GM12878 (cell line): ENCODE data around the gene SRSF10. TPM values are rescaled to one million over a fixed set of nuclear protein-coding genes. Genes with fewer than 3 reads are reported as not detected.
"Not testable (repeated sequence)": the region's sequence is repeated elsewhere in the genome, so short reads cannot be mapped to it uniquely, and the experiment has no call there.

Experiments used
- ATAC-seq: fragments of 200-7000 bp; cut with Tn5 transposase; 3 replicates; pipeline ENCODE4 v1.9.1; 2020; ENCODE audit warnings: mild to moderate bottlenecking, moderate library complexity
- BruUV-seq: library from RNA; stranded (reverse); fragments of 400-500 nt; replicated peaks from 2 replicates; lab custom pipeline; 2021; lab: Mats Ljungman, UMichigan
- CTCF ChIA-PET: fragments of 300-600 bp; sonication (Branson Sonifier 250); formaldehyde crosslinking; extraction: SDS; loops from one replicate; lab custom pipeline; 2021; ENCODE audit warnings: inconsistent platforms; lab: Yijun Ruan, JAX
- POLR2A ChIA-PET: fragments of 350-600 bp; formaldehyde crosslinking; extraction: SDS; loops from one replicate; lab custom pipeline; 2021; ENCODE audit warnings: inconsistent platforms; lab: Charles Lee
- RAD21 ChIA-PET: fragments of 300-600 bp; sonication (Branson Sonifier 250); formaldehyde crosslinking; loops from one replicate; lab custom pipeline; 2023; ENCODE audit warnings: antibody characterized with exemption; ENCODE audit not compliant: unreplicated experiment; lab: Charles Lee
- SMC1A ChIA-PET: fragments of 300-600 bp; sonication (Branson Sonifier 250); formaldehyde crosslinking; loops from one replicate; lab custom pipeline; 2023; ENCODE audit not compliant: unreplicated experiment, uncharacterized antibody; lab: Charles Lee
- DNase-seq: peaks from one replicate; pipeline ENCODE4 v3.0.0-alpha.2; 2011; ENCODE audit warnings: low read depth, low spot score
- FAIRE-seq: peaks from 3 replicates; lab custom pipeline; 2011; peaks lifted over from hg19 to GRCh38; lab: Jason Lieb, UNC
- H2AFZ ChIP-seq: 2 replicates; pipeline ENCODE4 v1.6.0; 2011; ENCODE audit warnings: low read depth, low read length, control low read depth; ENCODE audit not compliant: control insufficient read depth
- H3K27ac ChIP-seq: 2 replicates; pipeline ENCODE4 v1.5.1; 2011; ENCODE audit warnings: control low read depth; ENCODE audit not compliant: control insufficient read depth, insufficient read depth
- H3K27me3 ChIP-seq, 2 experiments: replicated peaks in 1 of 2; 2 replicates each; pipeline versions ENCODE4 v1.6.0 to v1.6.1; 2011; ENCODE audit warnings: low read length in 1 of 2; ENCODE audit not compliant: control insufficient read depth in 2 of 2, insufficient read depth in 2 of 2
- H3K36me3 ChIP-seq, 2 experiments: 2 replicates each; pipeline ENCODE4 v1.5.1; 2011; ENCODE audit warnings: low read length in 1 of 2; ENCODE audit not compliant: control insufficient read depth in 2 of 2, insufficient read depth in 2 of 2
- H3K4me1 ChIP-seq: 2 replicates; pipeline ENCODE4 v1.6.1; 2011; ENCODE audit warnings: mild to moderate bottlenecking, low read length, moderate library complexity, mixed read lengths; ENCODE audit not compliant: control insufficient read depth, insufficient read depth
- H3K4me2 ChIP-seq: 2 replicates; pipeline ENCODE4 v1.6.0; 2011; ENCODE audit warnings: control low read depth; ENCODE audit not compliant: control insufficient read depth, insufficient read depth
- H3K4me3 ChIP-seq: fragments of 200-600 bp; sonication (generic); 2 replicates; pipeline ENCODE4 v1.5.1; 2016
- H3K79me2 ChIP-seq: 2 replicates; pipeline ENCODE4 v1.6.0; 2011; ENCODE audit warnings: low read length; ENCODE audit not compliant: control insufficient read depth, insufficient read depth
- H3K9ac ChIP-seq: 2 replicates; pipeline ENCODE4 v1.8.0; 2011; ENCODE audit warnings: low read length, control low read depth, mixed read lengths; ENCODE audit not compliant: control insufficient read depth, insufficient read depth
- H3K9me3 ChIP-seq: replicated peaks from 3 replicates; pipeline ENCODE4 v1.5.1; 2011; ENCODE audit warnings: mild to moderate bottlenecking, low read length; ENCODE audit not compliant: control insufficient read depth, insufficient read depth
- H4K20me1 ChIP-seq: 2 replicates; pipeline ENCODE4 v1.6.0; 2011; ENCODE audit not compliant: control insufficient read depth, insufficient read depth
- CHD1 ChIP-seq: IDR thresholded peaks from 2 replicates; pipeline ENCODE4 v1.6.1; 2012; ENCODE audit warnings: low read depth, low read length, improper control_type of control experiment
- CHD4 ChIP-seq: fragments of 200-600 bp; sonication (generic); IDR thresholded peaks from 2 replicates; pipeline ENCODE4 v1.6.1; 2016; ENCODE audit warnings: mild to moderate bottlenecking
- CREB1 ChIP-seq: IDR thresholded peaks from 2 replicates; pipeline ENCODE4 v1.6.1; 2012; ENCODE audit warnings: low read depth, mild to moderate bottlenecking, inconsistent platforms
- ESRRA ChIP-seq: IDR thresholded peaks from 2 replicates; pipeline ENCODE4 v1.6.1; 2012; ENCODE audit warnings: mild to moderate bottlenecking, low read length, improper control_type of control experiment
- SUZ12 ChIP-seq: fragments of 200-600 bp; sonication (generic); IDR thresholded peaks from one replicate; pipeline ENCODE4 v1.6.1; 2018; ENCODE audit warnings: antibody characterized with exemption, mild to moderate bottlenecking; ENCODE audit not compliant: unreplicated experiment
- WGBS: methylation state at CpG from one replicate; pipeline ENCODE4 v1.1.6; 2016; ENCODE audit warnings: low lambda C conversion rate; ENCODE audit not compliant: insufficient replicate concordance, insufficient coverage; ENCODE audit errors: missing lambda C conversion rate; 5-methylcytosine and 5-hydroxymethylcytosine counted together
- in situ Hi-C: fragments of 300-500 bp; cut with MboI; formaldehyde crosslinking; loops from 9 replicates; pipeline ENCODE4 v1.14.3; 2018; ENCODE audit warnings: mixed read lengths
- intact Hi-C: fragments of 100-400 bp; cut with micrococcal nuclease; formaldehyde crosslinking; loops from one replicate; pipeline ENCODE4 v1.14.2; 2022; ENCODE audit not compliant: unreplicated experiment
- polyA plus RNA-seq, 11 experiments: library from polyadenylated mRNA; depleted of rRNA in 4 of 11; unstranded in 6 of 11; stranded (reverse) in 5 of 11; fragments of >200 nt; fragmentation: Nextera tagmentation in 4 of 11; fragmentation: Illumina TruSeq in 1 of 11; extraction: Ambion mirVana in 4 of 11; extraction: Trizol in 1 of 11; gene quantifications; 1 replicate in 1 of 11; 2 replicates in 10 of 11; pipeline versions ENCODE4 v1.2.1 to v1.2.3, GENCODE V29; 2011 to 2016; ENCODE audit warnings: inconsistent platforms in 2 of 11, missing spikeins in 2 of 11, low read depth in 1 of 11
- total RNA-seq, 4 experiments: library from RNA; depleted of rRNA in 3 of 4; stranded (reverse); fragments of >200 nt in 3 of 4; fragmentation: Illumina TruSeq in 1 of 4; extraction: Trizol in 1 of 4; gene quantifications; 2 replicates each; pipeline versions ENCODE4 v1.2.1 to v1.2.3, GENCODE V29; 2013 to 2021
- TF ChIP-seq, protein P1 (sequence below): fragments of 450-650 bp; formaldehyde crosslinking; IDR thresholded peaks from 2 replicates; pipeline ENCODE4 v1.4.0; 2020; ENCODE audit warnings: mild to moderate bottlenecking, moderate library complexity
- TF ChIP-seq, protein P2 (sequence below): fragments of 450-650 bp; formaldehyde crosslinking; IDR thresholded peaks from 2 replicates; pipeline ENCODE4 v1.4.0; 2022; ENCODE audit warnings: mild to moderate bottlenecking, moderate library complexity

Gene SRSF10
- total and polyA plus RNA-seq, 10 of the 15 experiments (the other 5 are each of a cell fraction or from before 2014, with no cell fraction given) = 157 to 279 (median 222) TPM

DNA sequence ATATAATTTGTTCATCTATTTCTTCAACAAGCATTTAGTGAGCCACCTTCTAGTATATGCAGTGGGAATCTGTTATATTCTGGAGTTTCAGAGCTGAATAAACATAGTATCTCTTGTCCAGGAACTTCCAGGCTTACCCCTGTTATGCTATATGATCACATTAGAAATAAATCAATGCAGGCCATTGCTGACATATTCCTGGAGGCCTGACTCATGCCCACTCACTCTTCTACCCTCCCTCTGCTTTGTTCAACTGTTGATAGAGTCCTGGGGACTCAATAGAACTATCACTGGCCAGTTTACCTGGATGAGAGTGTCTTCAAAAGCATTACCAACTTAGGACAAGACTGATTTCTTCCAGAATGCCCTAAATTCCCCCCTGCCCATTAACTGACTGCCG lies 29.3 kb upstream of the SRSF10 start (continued):
- TF ChIP-seq, protein P1, sequence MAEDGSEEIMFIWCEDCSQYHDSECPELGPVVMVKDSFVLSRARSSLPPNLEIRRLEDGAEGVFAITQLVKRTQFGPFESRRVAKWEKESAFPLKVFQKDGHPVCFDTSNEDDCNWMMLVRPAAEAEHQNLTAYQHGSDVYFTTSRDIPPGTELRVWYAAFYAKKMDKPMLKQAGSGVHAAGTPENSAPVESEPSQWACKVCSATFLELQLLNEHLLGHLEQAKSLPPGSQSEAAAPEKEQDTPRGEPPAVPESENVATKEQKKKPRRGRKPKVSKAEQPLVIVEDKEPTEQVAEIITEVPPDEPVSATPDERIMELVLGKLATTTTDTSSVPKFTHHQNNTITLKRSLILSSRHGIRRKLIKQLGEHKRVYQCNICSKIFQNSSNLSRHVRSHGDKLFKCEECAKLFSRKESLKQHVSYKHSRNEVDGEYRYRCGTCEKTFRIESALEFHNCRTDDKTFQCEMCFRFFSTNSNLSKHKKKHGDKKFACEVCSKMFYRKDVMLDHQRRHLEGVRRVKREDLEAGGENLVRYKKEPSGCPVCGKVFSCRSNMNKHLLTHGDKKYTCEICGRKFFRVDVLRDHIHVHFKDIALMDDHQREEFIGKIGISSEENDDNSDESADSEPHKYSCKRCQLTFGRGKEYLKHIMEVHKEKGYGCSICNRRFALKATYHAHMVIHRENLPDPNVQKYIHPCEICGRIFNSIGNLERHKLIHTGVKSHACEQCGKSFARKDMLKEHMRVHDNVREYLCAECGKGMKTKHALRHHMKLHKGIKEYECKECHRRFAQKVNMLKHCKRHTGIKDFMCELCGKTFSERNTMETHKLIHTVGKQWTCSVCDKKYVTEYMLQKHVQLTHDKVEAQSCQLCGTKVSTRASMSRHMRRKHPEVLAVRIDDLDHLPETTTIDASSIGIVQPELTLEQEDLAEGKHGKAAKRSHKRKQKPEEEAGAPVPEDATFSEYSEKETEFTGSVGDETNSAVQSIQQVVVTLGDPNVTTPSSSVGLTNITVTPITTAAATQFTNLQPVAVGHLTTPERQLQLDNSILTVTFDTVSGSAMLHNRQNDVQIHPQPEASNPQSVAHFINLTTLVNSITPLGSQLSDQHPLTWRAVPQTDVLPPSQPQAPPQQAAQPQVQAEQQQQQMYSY (CRISPR knock-in tag) = no peak
- TF ChIP-seq SUZ12 = no peak
- TF ChIP-seq CREB1 = no peak
- no peak for TF ChIP-seq CHD4
- TF ChIP-seq CHD1 = no peak
- TF ChIP-seq, protein P2, sequence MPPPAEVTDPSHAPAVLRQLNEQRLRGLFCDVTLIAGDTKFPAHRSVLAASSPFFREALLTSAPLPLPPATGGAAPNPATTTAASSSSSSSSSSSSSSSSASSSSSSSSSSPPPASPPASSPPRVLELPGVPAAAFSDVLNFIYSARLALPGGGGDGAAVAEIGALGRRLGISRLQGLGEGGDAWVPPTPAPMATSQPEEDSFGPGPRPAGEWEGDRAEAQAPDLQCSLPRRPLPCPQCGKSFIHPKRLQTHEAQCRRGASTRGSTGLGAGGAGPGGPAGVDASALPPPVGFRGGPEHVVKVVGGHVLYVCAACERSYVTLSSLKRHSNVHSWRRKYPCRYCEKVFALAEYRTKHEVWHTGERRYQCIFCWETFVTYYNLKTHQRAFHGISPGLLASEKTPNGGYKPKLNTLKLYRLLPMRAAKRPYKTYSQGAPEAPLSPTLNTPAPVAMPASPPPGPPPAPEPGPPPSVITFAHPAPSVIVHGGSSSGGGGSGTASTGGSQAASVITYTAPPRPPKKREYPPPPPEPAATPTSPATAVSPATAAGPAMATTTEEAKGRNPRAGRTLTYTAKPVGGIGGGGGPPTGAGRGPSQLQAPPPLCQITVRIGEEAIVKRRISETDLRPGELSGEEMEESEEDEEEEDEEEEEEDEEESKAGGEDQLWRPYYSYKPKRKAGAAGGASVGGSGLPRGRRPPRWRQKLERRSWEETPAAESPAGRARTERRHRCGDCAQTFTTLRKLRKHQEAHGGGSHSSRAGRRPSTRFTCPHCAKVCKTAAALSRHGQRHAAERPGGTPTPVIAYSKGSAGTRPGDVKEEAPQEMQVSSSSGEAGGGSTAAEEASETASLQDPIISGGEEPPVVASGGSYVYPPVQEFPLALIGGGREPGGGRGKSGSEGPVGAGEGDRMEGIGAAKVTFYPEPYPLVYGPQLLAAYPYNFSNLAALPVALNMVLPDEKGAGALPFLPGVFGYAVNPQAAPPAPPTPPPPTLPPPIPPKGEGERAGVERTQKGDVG = no peak
- TF ChIP-seq ESRRA = no peak
- TF ChIP-seq, all 136 proteins: peak for 0

DNA sequence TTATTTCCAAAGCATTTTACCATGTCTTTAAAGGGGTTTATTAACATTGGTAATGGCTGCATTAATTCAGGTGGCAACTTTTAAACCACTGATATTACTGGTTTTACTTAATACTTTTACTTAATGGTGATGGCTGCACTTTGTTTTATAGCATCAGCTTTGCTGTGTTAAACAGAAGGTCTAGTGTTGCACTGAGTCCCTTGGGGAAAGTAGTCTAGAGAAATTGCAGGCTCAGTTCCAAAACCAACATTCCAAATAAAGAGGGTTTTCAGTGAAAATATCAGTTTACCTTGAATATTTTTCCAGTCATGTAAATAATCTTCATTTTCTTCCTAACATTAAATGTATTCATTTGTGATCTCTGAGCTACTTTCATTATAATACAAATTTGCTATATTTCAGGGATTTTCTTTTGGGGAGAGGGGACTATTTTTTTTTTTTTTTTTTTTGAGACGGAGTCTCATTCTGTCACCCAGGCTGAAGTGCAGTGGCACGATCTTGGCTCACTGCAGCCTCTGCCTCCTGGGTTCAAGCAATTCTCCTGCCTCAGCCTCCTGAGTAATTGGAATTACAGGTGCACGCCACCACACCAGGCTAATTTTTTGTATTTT lies 28.6 kb upstream of the SRSF10 start:
- H3K36me3 ChIP-seq, FAIRE-seq, SMC1A ChIA-PET, H3K4me1 ChIP-seq, H3K79me2 ChIP-seq, ATAC-seq, H3K4me3 ChIP-seq, intact Hi-C loops, H3K4me2 ChIP-seq, H4K20me1 ChIP-seq, H3K9ac ChIP-seq, H3K9me3 ChIP-seq, BruUV-seq, H3K27me3 ChIP-seq, H3K27ac ChIP-seq, DNase-seq, in situ Hi-C loops, H2AFZ ChIP-seq: not testable (repeated sequence)
- 85% methylated on average over 1 of the region's 3 CpGs for WGBS
- ChIA-PET RAD21 (interaction anchor here (0.7 to 1.2 kb wide), 3 partner anchors 19 to 40 kb away, joined by 3 read pairs; no protein-coding TSS in a partner anchor), POLR2A (interaction anchor here (0.6 to 1.2 kb wide), 4 partner anchors 20 to 716 kb away, joined by 3 read pairs; no protein-coding TSS in a partner anchor), CTCF (interaction anchor here (1.2 to 7.2 kb wide), 3 partner anchors 18 to 56 kb away, joined by 3 to 51 read pairs (median 7); no protein-coding TSS in a partner anchor)
